NCI-H748 treated with DMSO at 0.1 percent for 48 hours (cell line): ENCODE results near the gene KRT8.

Experiments used
- DNase-seq: peaks from one replicate; lab custom pipeline; 2025; lab: John Stamatoyannopoulos, UW

KRT8 gene

DNA sequence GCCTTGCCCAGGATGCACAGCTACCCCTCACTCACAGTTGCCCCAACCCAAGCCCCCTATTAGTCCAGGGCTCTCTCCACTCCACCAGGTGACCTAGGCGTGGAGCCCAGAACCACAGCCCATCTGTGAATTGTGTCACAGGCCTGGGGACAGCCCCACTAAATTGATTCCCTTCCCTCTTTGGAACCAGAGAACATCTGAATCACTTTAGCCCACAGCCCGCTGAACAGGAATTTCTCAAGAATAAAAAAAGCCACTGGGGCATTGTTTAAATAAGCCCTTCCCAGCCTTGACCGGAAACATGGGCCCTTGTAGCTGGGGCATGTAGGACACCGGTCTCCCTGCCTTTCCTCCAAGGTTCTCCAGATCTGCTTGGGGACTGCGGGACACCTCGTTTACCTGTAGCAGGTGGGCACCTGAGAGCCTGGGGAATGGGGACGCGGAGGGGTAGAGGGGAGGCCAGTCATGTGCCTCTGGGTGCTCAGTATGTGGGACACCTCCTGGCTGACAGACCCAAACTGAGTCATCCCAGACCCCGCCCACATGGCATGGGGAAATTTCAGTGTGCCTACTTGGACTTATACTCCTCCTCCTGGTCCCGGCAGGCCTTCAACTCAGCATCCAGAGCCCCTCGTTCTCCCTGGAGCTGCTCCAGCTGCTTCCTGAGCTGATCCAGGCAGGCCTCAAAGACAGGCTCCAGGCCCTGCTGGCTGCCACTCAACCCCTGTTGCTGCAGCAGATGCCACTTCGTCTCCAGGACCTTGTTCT lies 57.4 kb downstream of the KRT8 start:
- DNase-seq = no peak
